GM21529 (cell line): ENCODE measurements around the gene CTIF.
A peak's percentile ranks its signal among the peaks of the same experiment; 100 is the strongest.

ENCODE experiments used
- ATAC-seq: cut with Tn5 transposase; IDR thresholded peaks from one replicate; pipeline ENCODE4 v1.9.1; 2021; ENCODE audit not compliant: unreplicated experiment

Gene CTIF

GRCh38 chr18:48827291-48828193 is 288.7 kb downstream of the CTIF start:
- no peak for ATAC-seq

GRCh38 chr18:48828194-48828545 is 289.3 kb downstream of the CTIF start:
- no peak for ATAC-seq

GRCh38 chr18:48828691-48829442 is 290.0 kb downstream of the CTIF start:
- no peak for ATAC-seq

- ATAC-seq: no peak
Measured at GRCh38 chr18:48829443-48830149, 290.8 kb downstream of the CTIF start.

- no peak for ATAC-seq
Measured at GRCh38 chr18:48831113-48831759, 292.4 kb downstream of the CTIF start.

- no peak for ATAC-seq
Measured at GRCh38 chr18:48831802-48832201, 293.0 kb downstream of the CTIF start.

GRCh38 chr18:48832938-48833700 is 294.3 kb downstream of the CTIF start:
- ATAC-seq: no peak

- peak; percentile 79 for ATAC-seq
Measured at GRCh38 chr18:48833701-48834412, 295.0 kb downstream of the CTIF start.

GRCh38 chr18:48834413-48835031 is 295.7 kb downstream of the CTIF start:
- ATAC-seq: peak; percentile 63

GRCh38 chr18:48835119-48835518 is 296.3 kb downstream of the CTIF start:
- no peak for ATAC-seq

- ATAC-seq: no peak
Measured at GRCh38 chr18:48835745-48836170, 296.9 kb downstream of the CTIF start.

- no peak for ATAC-seq
Measured at GRCh38 chr18:48836231-48836805, 297.5 kb downstream of the CTIF start.

GRCh38 chr18:48836806-48837615 is 298.2 kb downstream of the CTIF start:
- ATAC-seq: no peak

GRCh38 chr18:48837676-48838075 is 298.8 kb downstream of the CTIF start:
- no peak for ATAC-seq

- ATAC-seq: no peak
Measured at GRCh38 chr18:48838166-48838775, 299.4 kb downstream of the CTIF start.

GRCh38 chr18:48838921-48839818 is 300.3 kb downstream of the CTIF start:
- no peak for ATAC-seq
